Thyroid gland (tissue), 4 donors: ENCODE results near the gene PNLDC1.
"Not testable (repeated sequence)": the region's sequence is repeated elsewhere in the genome, so short reads cannot be mapped to it uniquely, and the experiment has no call there.

Source experiments
- POLR2A ChIP-seq, 2 donors: fragments of 450-650 bp; IDR thresholded peaks; one replicate each; pipeline ENCODE4 v1.6.1; 2017; ENCODE audit warnings: antibody characterized with exemption in 2 of 2, mild to moderate bottlenecking in 2 of 2, moderate library complexity in 1 of 2
- TF ChIP-seq, protein P1 (sequence below), 6 experiments: fragments of 200-600 bp in 3 of 6; fragments of 450-650 bp in 3 of 6; sonication (generic) in 3 of 6; IDR thresholded peaks; one replicate each; pipeline ENCODE4 v1.5.1; 2016 to 2019; ENCODE audit warnings: antibody characterized with exemption in 6 of 6, mild to moderate bottlenecking in 2 of 6, inconsistent platforms in 1 of 6, moderate library complexity in 1 of 6

DNA sequence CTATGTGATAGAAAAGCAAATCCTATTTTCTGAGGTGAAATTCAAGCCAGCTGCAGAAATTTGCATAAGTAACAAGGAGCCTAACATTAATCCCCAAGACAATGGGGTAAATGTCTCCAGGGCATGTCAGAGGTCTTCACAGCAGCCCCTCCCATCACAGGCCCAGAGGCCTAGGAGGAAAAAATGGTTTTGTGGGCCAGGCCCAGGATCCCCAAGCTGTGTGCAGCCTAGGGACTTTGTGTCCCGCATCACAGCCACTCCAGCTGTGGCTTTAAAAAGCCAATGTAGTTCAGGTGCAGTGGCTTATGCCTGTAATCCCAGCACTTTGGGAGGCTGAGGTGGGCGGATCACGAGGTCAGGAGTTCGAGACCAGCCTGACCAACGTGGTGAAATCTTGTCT, 48.5 kb downstream of the PNLDC1 start:
- TF ChIP-seq, protein P1, sequence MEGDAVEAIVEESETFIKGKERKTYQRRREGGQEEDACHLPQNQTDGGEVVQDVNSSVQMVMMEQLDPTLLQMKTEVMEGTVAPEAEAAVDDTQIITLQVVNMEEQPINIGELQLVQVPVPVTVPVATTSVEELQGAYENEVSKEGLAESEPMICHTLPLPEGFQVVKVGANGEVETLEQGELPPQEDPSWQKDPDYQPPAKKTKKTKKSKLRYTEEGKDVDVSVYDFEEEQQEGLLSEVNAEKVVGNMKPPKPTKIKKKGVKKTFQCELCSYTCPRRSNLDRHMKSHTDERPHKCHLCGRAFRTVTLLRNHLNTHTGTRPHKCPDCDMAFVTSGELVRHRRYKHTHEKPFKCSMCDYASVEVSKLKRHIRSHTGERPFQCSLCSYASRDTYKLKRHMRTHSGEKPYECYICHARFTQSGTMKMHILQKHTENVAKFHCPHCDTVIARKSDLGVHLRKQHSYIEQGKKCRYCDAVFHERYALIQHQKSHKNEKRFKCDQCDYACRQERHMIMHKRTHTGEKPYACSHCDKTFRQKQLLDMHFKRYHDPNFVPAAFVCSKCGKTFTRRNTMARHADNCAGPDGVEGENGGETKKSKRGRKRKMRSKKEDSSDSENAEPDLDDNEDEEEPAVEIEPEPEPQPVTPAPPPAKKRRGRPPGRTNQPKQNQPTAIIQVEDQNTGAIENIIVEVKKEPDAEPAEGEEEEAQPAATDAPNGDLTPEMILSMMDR (IDR thresholded peaks at IDR 0.05): not testable (repeated sequence)
- TF ChIP-seq POLR2A (IDR thresholded peaks at IDR 0.05): not testable (repeated sequence)
